GM12878 (cell line): ENCODE measurements around the gene FXYD3. TPM values are rescaled to one million over a fixed set of nuclear protein-coding genes. Genes with fewer than 3 reads are reported as not detected.

Source experiments
- ATAC-seq: fragments of 200-7000 bp; cut with Tn5 transposase; 3 replicates; pipeline ENCODE4 v1.9.1; 2020; ENCODE audit warnings: mild to moderate bottlenecking, moderate library complexity
- BruUV-seq: library from RNA; stranded (reverse); fragments of 400-500 nt; replicated peaks from 2 replicates; lab custom pipeline; 2021; lab: Mats Ljungman, UMichigan
- CTCF ChIA-PET: fragments of 300-600 bp; sonication (Branson Sonifier 250); formaldehyde crosslinking; extraction: SDS; loops from one replicate; lab custom pipeline; 2021; ENCODE audit warnings: inconsistent platforms; lab: Yijun Ruan, JAX
- POLR2A ChIA-PET: fragments of 350-600 bp; formaldehyde crosslinking; extraction: SDS; loops from one replicate; lab custom pipeline; 2021; ENCODE audit warnings: inconsistent platforms; lab: Charles Lee
- RAD21 ChIA-PET: fragments of 300-600 bp; sonication (Branson Sonifier 250); formaldehyde crosslinking; loops from one replicate; lab custom pipeline; 2023; ENCODE audit warnings: antibody characterized with exemption; ENCODE audit not compliant: unreplicated experiment; lab: Charles Lee
- SMC1A ChIA-PET: fragments of 300-600 bp; sonication (Branson Sonifier 250); formaldehyde crosslinking; loops from one replicate; lab custom pipeline; 2023; ENCODE audit not compliant: unreplicated experiment, uncharacterized antibody; lab: Charles Lee
- DNase-seq: peaks from one replicate; pipeline ENCODE4 v3.0.0-alpha.2; 2011; ENCODE audit warnings: low read depth, low spot score
- FAIRE-seq: peaks from 3 replicates; lab custom pipeline; 2011; peaks lifted over from hg19 to GRCh38; lab: Jason Lieb, UNC
- H2AFZ ChIP-seq: 2 replicates; pipeline ENCODE4 v1.6.0; 2011; ENCODE audit warnings: low read depth, low read length, control low read depth; ENCODE audit not compliant: control insufficient read depth
- H3K27ac ChIP-seq: 2 replicates; pipeline ENCODE4 v1.5.1; 2011; ENCODE audit warnings: control low read depth; ENCODE audit not compliant: control insufficient read depth, insufficient read depth
- H3K27me3 ChIP-seq, 2 experiments: replicated peaks in 1 of 2; 2 replicates each; pipeline versions ENCODE4 v1.6.0 to v1.6.1; 2011; ENCODE audit warnings: low read length in 1 of 2; ENCODE audit not compliant: control insufficient read depth in 2 of 2, insufficient read depth in 2 of 2
- H3K36me3 ChIP-seq, 2 experiments: 2 replicates each; pipeline ENCODE4 v1.5.1; 2011; ENCODE audit warnings: low read length in 1 of 2; ENCODE audit not compliant: control insufficient read depth in 2 of 2, insufficient read depth in 2 of 2
- H3K4me1 ChIP-seq: 2 replicates; pipeline ENCODE4 v1.6.1; 2011; ENCODE audit warnings: mild to moderate bottlenecking, low read length, moderate library complexity, mixed read lengths; ENCODE audit not compliant: control insufficient read depth, insufficient read depth
- H3K4me2 ChIP-seq: 2 replicates; pipeline ENCODE4 v1.6.0; 2011; ENCODE audit warnings: control low read depth; ENCODE audit not compliant: control insufficient read depth, insufficient read depth
- H3K4me3 ChIP-seq: fragments of 200-600 bp; sonication (generic); 2 replicates; pipeline ENCODE4 v1.5.1; 2016
- H3K79me2 ChIP-seq: 2 replicates; pipeline ENCODE4 v1.6.0; 2011; ENCODE audit warnings: low read length; ENCODE audit not compliant: control insufficient read depth, insufficient read depth
- H3K9ac ChIP-seq: 2 replicates; pipeline ENCODE4 v1.8.0; 2011; ENCODE audit warnings: low read length, control low read depth, mixed read lengths; ENCODE audit not compliant: control insufficient read depth, insufficient read depth
- H3K9me3 ChIP-seq: replicated peaks from 3 replicates; pipeline ENCODE4 v1.5.1; 2011; ENCODE audit warnings: mild to moderate bottlenecking, low read length; ENCODE audit not compliant: control insufficient read depth, insufficient read depth
- H4K20me1 ChIP-seq: 2 replicates; pipeline ENCODE4 v1.6.0; 2011; ENCODE audit not compliant: control insufficient read depth, insufficient read depth
- ATF7 ChIP-seq: fragments of 450-650 bp; IDR thresholded peaks from 2 replicates; pipeline ENCODE4 v1.6.1; 2016; ENCODE audit warnings: low read depth, mild to moderate bottlenecking
- CHD2 ChIP-seq: IDR thresholded peaks from 2 replicates; pipeline ENCODE4 v1.6.1; 2011; ENCODE audit warnings: low read depth, low read length, improper control_type of control experiment, borderline replicate concordance
- CREB1 ChIP-seq: IDR thresholded peaks from 2 replicates; pipeline ENCODE4 v1.6.1; 2012; ENCODE audit warnings: low read depth, mild to moderate bottlenecking, inconsistent platforms
- RELA ChIP-seq: fragments of 450-650 bp; IDR thresholded peaks from 2 replicates; pipeline ENCODE4 v1.8.0; 2014; ENCODE audit warnings: borderline replicate concordance; ENCODE audit not compliant: partially characterized antibody
- SREBF1 ChIP-seq: IDR thresholded peaks from 2 replicates; pipeline ENCODE4 v1.6.1; 2012; ENCODE audit warnings: mild to moderate bottlenecking, low read length
- YY1 ChIP-seq: IDR thresholded peaks from 2 replicates; pipeline ENCODE4 v1.6.1; 2011; ENCODE audit warnings: low read depth, mild to moderate bottlenecking, low read length
- WGBS: methylation state at CpG from one replicate; pipeline ENCODE4 v1.1.6; 2016; ENCODE audit warnings: low lambda C conversion rate; ENCODE audit not compliant: insufficient replicate concordance, insufficient coverage; ENCODE audit errors: missing lambda C conversion rate; 5-methylcytosine and 5-hydroxymethylcytosine counted together
- in situ Hi-C: fragments of 300-500 bp; cut with MboI; formaldehyde crosslinking; loops from 9 replicates; pipeline ENCODE4 v1.14.3; 2018; ENCODE audit warnings: mixed read lengths
- intact Hi-C: fragments of 100-400 bp; cut with micrococcal nuclease; formaldehyde crosslinking; loops from one replicate; pipeline ENCODE4 v1.14.2; 2022; ENCODE audit not compliant: unreplicated experiment
- polyA plus RNA-seq, 11 experiments: library from polyadenylated mRNA; depleted of rRNA in 4 of 11; unstranded in 6 of 11; stranded (reverse) in 5 of 11; fragments of >200 nt; fragmentation: Nextera tagmentation in 4 of 11; fragmentation: Illumina TruSeq in 1 of 11; extraction: Ambion mirVana in 4 of 11; extraction: Trizol in 1 of 11; gene quantifications; 1 replicate in 1 of 11; 2 replicates in 10 of 11; pipeline versions ENCODE4 v1.2.1 to v1.2.3, GENCODE V29; 2011 to 2016; ENCODE audit warnings: inconsistent platforms in 2 of 11, missing spikeins in 2 of 11, low read depth in 1 of 11
- total RNA-seq, 4 experiments: library from RNA; depleted of rRNA in 3 of 4; stranded (reverse); fragments of >200 nt in 3 of 4; fragmentation: Illumina TruSeq in 1 of 4; extraction: Trizol in 1 of 4; gene quantifications; 2 replicates each; pipeline versions ENCODE4 v1.2.1 to v1.2.3, GENCODE V29; 2013 to 2021
- TF ChIP-seq, protein P1 (sequence below): IDR thresholded peaks from 2 replicates; pipeline ENCODE4 v1.6.1; 2012; ENCODE audit warnings: low read length, inconsistent platforms
- TF ChIP-seq, protein P2 (sequence below): IDR thresholded peaks from 2 replicates; pipeline ENCODE4 v1.6.1; 2012; ENCODE audit warnings: low read depth, low read length, improper control_type of control experiment

The FXYD3 gene
- total and polyA plus RNA-seq, 10 of the 15 experiments (the other 5 are each of a cell fraction or from before 2014, with no cell fraction given) = 0.09 to 0.44 TPM; not detected in 8

DNA sequence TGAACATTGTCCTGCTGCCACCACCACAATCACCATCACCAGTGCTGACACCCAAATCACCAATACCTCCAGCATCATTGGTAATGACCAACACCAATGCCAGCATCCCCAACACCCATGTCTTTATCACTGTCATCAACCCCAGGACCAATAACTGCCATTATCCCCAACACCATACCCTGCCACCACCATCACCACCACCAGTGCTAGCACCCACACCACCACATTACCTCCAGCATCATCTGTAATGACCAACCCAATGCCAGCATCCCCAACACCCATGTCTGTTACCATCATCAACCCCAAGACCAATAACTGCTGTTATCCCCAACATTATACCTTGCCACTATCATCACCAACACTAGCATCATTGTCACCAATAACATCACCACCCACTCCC lies 16.6 kb downstream of the FXYD3 start (continued):
- TF ChIP-seq CHD2 = no peak
- no peak for TF ChIP-seq RELA
- TF ChIP-seq CREB1 = no peak
- TF ChIP-seq, protein P1, sequence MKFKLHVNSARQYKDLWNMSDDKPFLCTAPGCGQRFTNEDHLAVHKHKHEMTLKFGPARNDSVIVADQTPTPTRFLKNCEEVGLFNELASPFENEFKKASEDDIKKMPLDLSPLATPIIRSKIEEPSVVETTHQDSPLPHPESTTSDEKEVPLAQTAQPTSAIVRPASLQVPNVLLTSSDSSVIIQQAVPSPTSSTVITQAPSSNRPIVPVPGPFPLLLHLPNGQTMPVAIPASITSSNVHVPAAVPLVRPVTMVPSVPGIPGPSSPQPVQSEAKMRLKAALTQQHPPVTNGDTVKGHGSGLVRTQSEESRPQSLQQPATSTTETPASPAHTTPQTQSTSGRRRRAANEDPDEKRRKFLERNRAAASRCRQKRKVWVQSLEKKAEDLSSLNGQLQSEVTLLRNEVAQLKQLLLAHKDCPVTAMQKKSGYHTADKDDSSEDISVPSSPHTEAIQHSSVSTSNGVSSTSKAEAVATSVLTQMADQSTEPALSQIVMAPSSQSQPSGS = no peak

DNA sequence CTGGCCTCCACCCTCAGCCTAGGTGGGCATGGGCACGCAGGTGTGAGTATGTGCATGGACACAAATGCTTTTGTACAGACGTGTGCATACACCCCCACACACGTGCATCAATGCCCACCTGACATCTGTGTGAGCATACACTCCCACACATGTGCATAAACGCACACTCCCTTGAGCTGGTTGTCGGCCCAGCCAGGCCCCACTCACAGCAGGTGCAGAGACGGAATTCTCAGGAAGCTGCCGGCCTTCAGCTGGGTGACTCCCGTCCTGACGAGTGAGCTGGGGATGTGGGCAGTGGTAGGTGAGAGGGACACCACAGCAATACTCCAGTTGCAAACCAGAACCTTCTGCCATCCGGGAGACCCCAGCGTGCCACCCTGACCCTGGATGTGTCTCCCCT lies 18.2 kb downstream of the FXYD3 start:
- Histone ChIP-seq H3K79me2 (no peaks in the 10 kb centered on the region), H3K36me3 (no peaks in the 10 kb centered on the region), H4K20me1 (no peaks in the 10 kb centered on the region), H3K27ac (no peak overlapping the region), H3K9ac (no peak overlapping the region), H3K4me2 (no peak overlapping the region), H3K9me3 (no peaks in the 10 kb centered on the region), H2AFZ (no peak overlapping the region), H3K27me3 (no peaks in the 10 kb centered on the region), H3K4me1 (peaks cover 4% of the 10 kb centered on the region; the same call in 1 of the 2 replicates), H3K4me3 (no peak overlapping the region)
- in situ Hi-C loops = no loop called here
- ChIA-PET RAD21 (interaction anchor here (0.7 kb wide), 1 partner anchor 67 kb away, joined by 3 read pairs; no protein-coding TSS in a partner anchor), CTCF (interaction anchor here (0.5 to 5.0 kb wide), 8 partner anchors 17 to 89 kb away, joined by 3 to 75 read pairs (median 13); partner anchors contain the start of gene FXYD3), POLR2A (interaction anchor here (0.5 kb wide), 1 partner anchor 169 kb away, joined by 3 read pairs; no protein-coding TSS in a partner anchor), SMC1A (interaction anchor here (1.0 kb wide), 1 partner anchor 284 kb away, joined by 3 read pairs; no protein-coding TSS in a partner anchor)
- intact Hi-C loops = loop anchor here (10.0 kb wide), 1 partner anchor 159 kb away; no protein-coding TSS in a partner anchor
- no peak for FAIRE-seq
- WGBS = 41% methylated on average over 11 of the region's 11 CpGs
- ATAC-seq = no peak
- TF ChIP-seq SREBF1 (no peak), ATF7 (no peak), YY1 (no peak)
- TF ChIP-seq, protein P2, sequence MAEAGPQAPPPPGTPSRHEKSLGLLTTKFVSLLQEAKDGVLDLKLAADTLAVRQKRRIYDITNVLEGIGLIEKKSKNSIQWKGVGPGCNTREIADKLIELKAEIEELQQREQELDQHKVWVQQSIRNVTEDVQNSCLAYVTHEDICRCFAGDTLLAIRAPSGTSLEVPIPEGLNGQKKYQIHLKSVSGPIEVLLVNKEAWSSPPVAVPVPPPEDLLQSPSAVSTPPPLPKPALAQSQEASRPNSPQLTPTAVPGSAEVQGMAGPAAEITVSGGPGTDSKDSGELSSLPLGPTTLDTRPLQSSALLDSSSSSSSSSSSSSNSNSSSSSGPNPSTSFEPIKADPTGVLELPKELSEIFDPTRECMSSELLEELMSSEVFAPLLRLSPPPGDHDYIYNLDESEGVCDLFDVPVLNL = no peak
- DNase-seq = no peak
- BruUV-seq = no TSS peak
